ENCODE results near the gene TTLL11. TPM values are rescaled to one million over a fixed set of nuclear protein-coding genes. Genes with fewer than 3 reads are reported as not detected.

TTLL11 gene
- total RNA-seq, 4 donors from 2014 or later = 9.8 to 18.6 (median 15.6) TPM

DNA sequence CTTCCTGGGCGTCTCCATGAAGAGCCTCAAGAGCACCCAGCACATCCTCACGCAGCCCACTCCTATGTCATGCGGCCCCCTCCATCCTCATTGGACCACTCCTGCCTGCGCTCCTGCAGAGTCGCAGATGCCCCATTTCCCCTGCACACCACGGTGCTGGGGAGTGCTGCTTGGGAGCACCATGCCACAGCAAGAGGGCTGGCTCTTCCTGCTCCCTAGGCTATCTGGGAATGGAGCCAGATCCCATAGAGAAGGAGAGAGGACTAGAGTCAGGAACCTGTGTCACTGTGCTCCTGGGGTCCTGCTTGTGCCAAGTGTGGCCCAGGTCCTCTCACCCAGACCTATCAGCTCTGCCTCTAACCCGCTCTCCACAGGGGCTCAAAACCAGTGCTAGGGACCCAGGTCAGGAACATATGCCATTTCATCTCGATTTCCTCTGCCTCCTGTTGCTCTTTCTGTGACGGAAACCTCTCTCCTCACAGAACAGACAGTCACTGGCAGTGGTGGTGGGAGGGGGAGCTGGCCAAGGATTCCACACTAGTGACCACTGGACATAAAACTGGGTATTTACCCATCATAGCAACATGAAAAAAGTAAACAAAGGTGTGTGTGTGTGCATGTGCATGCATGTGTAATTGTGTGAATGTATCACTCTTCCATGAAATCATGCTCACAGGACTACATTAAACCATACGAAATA lies 178.4 kb downstream of the TTLL11 start:
- no peak for DNase-seq (ENCODE audit: low spot score in 2 of 2)
- Histone ChIP-seq H3K4me1 (no peaks in the 10 kb centered on the region), H3K27me3 (no peaks in the 10 kb centered on the region), H3K27ac (no peak overlapping the region), H3K4me3 (no peak overlapping the region), H3K9me3 (no peaks in the 10 kb centered on the region), H3K36me3 (peaks cover 0 to 2% (median 0%) of the 10 kb centered on the region in 3 donors)
- no peak for TF ChIP-seq POLR2A (IDR thresholded peaks at IDR 0.05)
- TF ChIP-seq, protein P1, sequence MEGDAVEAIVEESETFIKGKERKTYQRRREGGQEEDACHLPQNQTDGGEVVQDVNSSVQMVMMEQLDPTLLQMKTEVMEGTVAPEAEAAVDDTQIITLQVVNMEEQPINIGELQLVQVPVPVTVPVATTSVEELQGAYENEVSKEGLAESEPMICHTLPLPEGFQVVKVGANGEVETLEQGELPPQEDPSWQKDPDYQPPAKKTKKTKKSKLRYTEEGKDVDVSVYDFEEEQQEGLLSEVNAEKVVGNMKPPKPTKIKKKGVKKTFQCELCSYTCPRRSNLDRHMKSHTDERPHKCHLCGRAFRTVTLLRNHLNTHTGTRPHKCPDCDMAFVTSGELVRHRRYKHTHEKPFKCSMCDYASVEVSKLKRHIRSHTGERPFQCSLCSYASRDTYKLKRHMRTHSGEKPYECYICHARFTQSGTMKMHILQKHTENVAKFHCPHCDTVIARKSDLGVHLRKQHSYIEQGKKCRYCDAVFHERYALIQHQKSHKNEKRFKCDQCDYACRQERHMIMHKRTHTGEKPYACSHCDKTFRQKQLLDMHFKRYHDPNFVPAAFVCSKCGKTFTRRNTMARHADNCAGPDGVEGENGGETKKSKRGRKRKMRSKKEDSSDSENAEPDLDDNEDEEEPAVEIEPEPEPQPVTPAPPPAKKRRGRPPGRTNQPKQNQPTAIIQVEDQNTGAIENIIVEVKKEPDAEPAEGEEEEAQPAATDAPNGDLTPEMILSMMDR (IDR thresholded peaks at IDR 0.05) = no peak
- no peak for TF ChIP-seq EP300 (IDR thresholded peaks at IDR 0.05)
- 85 to 91% methylated on average over 10 of the region's 10 CpGs for WGBS, 2 donors

DNA sequence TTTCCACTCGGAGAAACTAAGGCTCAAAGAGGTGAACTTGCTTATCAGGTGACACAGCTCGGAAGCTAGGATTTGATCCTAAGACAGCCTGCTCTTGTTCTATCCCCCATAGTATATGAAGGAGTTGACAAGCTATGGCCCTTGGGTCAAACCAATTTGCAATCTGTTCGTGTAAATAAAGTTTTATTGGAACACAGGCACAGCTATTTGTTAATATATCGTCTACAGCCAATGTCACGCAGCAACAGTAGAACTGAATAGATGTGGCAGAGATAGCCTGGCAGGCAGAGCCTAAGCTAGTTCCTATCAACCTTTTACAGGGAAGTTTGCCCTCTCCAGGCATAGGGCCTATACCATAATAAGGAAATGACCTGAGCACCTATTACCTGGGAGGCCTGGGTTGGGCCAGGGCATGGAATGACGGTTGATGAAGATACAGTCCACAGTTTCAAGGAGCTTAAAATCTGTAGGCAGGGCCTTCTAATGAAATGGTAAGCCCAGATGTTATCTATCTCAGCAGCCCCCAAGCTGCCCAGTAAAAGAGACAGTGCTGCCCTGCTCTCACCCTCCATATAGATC lies 179.0 kb downstream of the TTLL11 start:
- Histone ChIP-seq H3K4me3 (no peak overlapping the region), H3K9me3 (no peaks in the 10 kb centered on the region), H3K36me3 (peaks cover 0 to 2% (median 0%) of the 10 kb centered on the region in 3 donors), H3K27me3 (no peaks in the 10 kb centered on the region), H3K27ac (no peak overlapping the region), H3K4me1 (no peaks in the 10 kb centered on the region)
- 90 to 91% methylated on average over 6 of the region's 6 CpGs for WGBS, 2 donors
- TF ChIP-seq EP300 (IDR thresholded peaks at IDR 0.05) (no peak), POLR2A (IDR thresholded peaks at IDR 0.05) (no peak)
- TF ChIP-seq, protein P1 (IDR thresholded peaks at IDR 0.05) = no peak
- DNase-seq (ENCODE audit: low spot score in 2 of 2) = no peak

DNA sequence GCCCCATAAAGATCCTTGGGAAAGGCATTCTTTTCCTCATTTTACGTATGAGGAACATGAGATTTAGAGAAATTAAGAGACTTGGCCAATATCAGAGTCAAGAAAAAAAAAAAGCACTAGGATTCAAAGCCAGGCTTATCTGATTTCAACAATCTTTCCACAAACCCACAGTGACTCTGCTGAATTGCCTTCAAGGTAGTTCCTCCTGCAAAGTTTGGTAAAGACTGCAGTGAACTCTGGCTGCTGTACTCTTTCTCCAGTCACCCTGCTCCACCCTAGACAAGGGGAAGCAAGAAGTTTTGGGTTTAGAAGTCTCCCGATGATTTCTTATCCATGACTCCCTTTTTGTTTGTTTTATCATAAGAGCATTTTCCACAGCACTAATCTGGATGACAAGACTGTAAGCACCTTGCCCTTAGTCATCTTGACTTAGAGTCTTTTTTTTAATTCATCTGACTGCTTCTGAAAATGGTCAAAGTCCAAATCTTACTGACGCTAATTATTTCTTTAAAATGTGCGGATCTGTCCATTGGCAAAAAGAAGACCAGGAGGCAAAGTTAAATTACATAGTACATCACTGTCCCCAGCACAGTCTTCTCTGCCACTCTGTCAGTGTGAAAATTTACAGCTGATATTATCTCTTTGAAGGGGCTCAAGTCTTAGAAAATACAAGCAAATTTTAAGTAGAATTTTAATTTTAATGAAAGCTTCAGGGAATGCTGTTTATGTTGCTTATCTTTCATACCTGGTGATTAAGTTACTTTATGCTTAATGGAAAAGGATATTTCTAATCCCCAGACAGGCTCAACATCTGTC lies 180.1 kb downstream of the TTLL11 start:
- peaks cover 0 to 2% (median 0%) of the 10 kb centered on the region in 3 donors for H3K36me3 ChIP-seq
- WGBS, 2 donors = 80 to 85% methylated on average over 4 of the region's 4 CpGs
- no peak overlapping the region for H3K27ac ChIP-seq
- TF ChIP-seq EP300 (IDR thresholded peaks at IDR 0.05) (no peak), POLR2A (IDR thresholded peaks at IDR 0.05) (no peak)
- TF ChIP-seq, protein P1 (IDR thresholded peaks at IDR 0.05) = no peak
- no peaks in the 10 kb centered on the region for H3K4me1 ChIP-seq
- no peak overlapping the region for H3K4me3 ChIP-seq
- H3K9me3 ChIP-seq = no peaks in the 10 kb centered on the region
- no peak for DNase-seq (ENCODE audit: low spot score in 2 of 2)
- no peaks in the 10 kb centered on the region for H3K27me3 ChIP-seq

DNA sequence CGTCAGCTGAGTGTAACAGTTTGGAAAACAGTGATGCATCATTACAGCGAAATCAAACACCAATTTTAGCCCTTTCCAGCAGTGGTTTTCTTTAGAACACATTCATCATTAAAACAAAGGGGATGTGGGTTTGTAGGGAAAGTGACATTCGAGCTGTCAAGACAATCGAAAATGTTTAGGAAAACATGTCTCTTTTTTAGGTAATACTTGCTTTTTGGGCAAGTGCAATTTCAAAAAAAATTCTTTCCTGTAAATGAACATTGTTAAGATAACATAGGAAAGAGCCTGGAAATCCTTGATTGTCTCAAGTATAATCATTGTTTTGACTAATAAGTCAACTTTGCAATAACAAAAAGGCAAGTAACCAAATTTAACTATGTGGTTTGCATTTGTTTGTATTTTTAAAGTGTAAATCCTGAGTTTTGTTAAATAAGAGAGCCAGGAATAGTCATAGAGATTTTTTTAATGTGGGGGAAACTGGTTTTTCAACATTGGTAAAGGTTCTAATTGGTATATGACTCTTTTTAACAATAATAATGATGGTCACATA lies 182.5 kb downstream of the TTLL11 start:
- no peak overlapping the region for H3K27ac ChIP-seq
- no peak for DNase-seq (ENCODE audit: low spot score in 2 of 2)
- peaks cover 0 to 6% (median 0%) of the 10 kb centered on the region in 4 donors for H3K4me1 ChIP-seq
- H3K36me3 ChIP-seq = peaks cover 0 to 2% (median 0%) of the 10 kb centered on the region in 3 donors
- no peaks in the 10 kb centered on the region for H3K9me3 ChIP-seq
- 74 to 82% methylated on average over 4 of the region's 4 CpGs for WGBS, 2 donors
- H3K4me3 ChIP-seq = no peak overlapping the region
- no peaks in the 10 kb centered on the region for H3K27me3 ChIP-seq
- TF ChIP-seq POLR2A (IDR thresholded peaks at IDR 0.05) (no peak), EP300 (IDR thresholded peaks at IDR 0.05) (no peak)
- TF ChIP-seq, protein P1 (IDR thresholded peaks at IDR 0.05) = no peak

Data from tibial nerve (tissue), 4 donors.